ENCODE data around the gene NISCH.

The NISCH gene

GRCh38 chr3:52455283-52456168, at the start of gene NISCH:
TSS of gene NISCH (plus strand) at chr3:52455604. CDS start at chr3:52455642, 38 bp downstream.
- peak; percentile 94 for DNase-seq

- DNase-seq, result no peak
These were observed 49.2 kb upstream of the NISCH start for GRCh38 chr3:52406231-52406661.

GRCh38 chr3:52406791-52407510, 48.5 kb upstream of the NISCH start:
- DNase-seq, result no peak

GRCh38 chr3:52407779-52408178, 47.6 kb upstream of the NISCH start:
- DNase-seq, result no peak

GRCh38 chr3:52408466-52408865, 46.9 kb upstream of the NISCH start:
- no peak for DNase-seq

DNA sequence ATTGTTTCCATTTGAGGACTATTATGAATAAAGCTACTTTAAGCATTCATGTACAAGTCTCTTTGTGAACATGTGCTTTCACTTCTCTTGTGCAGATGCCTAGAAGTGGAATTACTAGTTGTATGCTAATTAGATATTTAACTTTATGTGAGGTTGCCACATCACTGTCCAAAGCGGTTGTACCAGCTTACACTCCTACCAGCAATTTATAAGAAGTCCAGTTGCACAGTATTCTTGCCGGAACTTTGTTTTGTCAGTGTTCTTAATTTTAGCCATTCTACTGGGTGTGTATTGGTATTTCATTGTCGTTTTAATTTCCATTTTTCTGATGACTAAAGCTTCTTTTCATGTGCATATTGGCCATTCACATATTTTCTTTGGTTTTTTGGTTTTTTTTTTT, 39.6 kb upstream of the NISCH start:
- no peak for DNase-seq

- no peak for DNase-seq
These were observed 35.0 kb upstream of the NISCH start for GRCh38 chr3:52420388-52420787.

DNA sequence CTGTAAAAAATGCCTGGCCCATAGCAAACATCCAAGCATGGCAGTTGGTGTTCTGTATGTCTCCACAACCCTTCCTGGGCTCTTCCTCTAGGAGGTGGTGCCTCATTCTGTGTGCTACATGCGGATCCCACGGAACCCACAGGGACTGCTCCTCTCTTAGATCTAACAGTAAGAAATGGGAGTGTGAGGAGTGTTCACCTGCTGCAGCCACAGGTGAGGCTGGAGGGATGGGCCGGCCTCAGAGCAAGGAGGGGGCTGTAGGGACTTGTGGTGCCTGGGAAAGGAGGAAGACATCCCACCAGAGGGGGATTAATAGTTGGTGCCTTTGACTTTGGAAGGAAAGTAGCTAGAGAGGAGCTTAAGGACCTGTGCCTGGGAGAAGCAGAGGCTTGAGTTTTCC, 32.7 kb upstream of the NISCH start:
- DNase-seq, result no peak

DNA sequence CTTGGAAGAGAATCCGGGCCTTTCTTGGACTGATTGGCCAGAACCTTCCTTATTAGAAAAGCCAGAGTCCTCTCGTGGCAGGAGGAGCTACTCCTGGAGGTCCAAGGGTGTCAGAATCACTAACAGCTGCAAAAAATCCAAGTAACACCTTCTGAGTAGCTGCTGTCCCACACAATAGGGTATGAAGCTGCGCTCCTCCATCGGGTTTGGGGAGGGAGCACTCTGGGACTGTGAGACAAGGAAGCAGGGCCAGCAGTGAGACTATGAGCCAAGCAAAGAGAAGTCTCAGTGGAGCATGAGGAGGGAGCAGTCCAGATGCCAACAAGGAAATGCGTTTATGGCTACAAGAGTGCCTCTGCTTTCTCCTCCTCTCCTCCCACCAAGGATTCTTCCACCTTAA, 32.2 kb upstream of the NISCH start:
- DNase-seq, result no peak

DNA sequence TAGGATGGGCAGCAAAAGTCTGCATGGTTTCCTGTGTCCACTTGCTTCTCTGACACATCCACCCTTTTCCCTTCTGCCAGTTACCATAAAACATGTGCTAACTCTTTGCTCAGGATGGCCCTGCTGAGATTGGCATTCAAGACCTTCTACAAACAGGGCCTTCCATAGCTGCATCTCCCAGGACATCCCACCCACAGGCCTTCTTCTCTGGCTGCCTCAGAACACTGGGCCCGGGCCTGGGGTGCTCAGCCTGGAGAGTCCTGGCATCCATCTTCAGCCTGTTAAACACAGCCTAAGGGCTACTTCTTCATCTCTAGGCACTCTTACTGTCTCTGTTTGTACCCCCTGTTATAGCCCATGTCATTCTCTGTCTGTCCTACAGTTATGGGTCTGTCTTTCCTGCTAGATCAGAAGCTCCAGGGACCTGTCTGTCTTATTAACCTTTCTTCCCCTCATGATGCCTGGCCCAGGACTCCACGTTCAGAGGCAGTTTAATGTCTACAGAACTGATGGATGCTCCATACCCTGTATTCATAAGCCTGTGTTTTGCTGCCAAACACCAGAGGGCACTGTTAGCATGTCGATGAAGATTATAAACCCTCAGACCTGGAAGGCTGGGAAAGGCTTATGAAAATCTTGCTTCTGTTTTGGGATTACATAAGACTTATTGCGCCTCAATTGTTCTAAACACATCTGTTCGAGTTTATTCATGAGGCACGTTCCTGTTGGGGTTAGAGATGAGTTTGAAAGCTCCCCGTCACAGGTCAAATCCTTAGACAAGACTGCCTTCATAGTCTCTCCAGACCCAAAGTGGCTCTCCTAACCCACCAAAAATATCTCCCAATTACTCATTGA, 27.0 kb upstream of the NISCH start:
- peak; percentile 72 for DNase-seq

DNA sequence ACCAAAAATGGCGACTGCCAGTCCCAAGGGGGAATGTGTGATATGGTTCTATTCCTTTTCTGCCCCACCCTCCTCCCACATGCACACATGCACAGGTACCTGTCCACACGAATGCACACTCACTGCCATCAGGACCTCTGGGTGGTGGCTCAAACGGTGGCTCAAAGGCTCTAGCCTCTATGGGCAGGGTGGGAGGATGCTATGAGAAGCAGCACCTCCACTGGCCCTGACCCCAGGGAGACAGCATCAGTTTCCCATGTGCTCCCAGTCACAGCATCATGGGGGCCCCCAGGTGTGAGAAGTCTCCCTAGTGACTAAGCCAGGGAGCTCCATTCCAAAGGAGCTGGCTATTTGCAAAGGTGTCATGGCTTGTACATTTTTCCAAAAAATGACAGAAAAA, 26.4 kb upstream of the NISCH start:
- DNase-seq, result no peak

DNA sequence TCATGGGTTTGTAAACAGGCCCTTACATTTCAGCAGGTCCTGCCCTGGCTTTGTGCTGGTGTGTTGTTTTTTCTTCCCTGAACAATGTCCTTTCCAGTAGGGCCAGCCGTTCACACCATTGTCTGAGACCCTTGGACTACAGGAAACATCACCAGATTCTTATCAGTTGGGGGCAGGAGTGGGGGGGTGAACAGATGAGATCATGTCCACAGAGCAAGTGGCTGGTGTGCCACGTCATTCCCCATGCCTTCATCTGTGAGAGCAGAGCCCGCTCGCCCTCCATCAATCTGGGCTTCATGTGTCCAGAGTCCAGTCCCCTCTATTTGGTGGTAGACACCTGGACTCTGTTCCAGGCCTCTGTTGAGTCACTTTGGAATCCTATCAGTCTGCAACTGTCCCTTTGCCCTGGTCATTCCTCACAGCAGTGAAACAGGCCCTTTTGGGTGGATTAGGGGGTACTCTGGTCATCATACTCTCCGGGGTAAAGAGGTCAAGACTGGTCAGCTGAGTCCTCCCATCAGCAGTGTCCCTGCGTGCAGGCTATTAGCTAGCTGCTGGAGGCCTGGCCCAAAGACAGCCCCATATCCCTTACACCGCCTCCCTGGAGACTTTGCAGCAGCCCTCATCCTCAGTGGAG, 25.5 kb upstream of the NISCH start:
- DNase-seq, result no peak

GRCh38 chr3:52430416-52430810, 25.0 kb upstream of the NISCH start:
- DNase-seq, result no peak

GRCh38 chr3:52431459-52432223, 23.8 kb upstream of the NISCH start:
- DNase-seq, result no peak

DNA sequence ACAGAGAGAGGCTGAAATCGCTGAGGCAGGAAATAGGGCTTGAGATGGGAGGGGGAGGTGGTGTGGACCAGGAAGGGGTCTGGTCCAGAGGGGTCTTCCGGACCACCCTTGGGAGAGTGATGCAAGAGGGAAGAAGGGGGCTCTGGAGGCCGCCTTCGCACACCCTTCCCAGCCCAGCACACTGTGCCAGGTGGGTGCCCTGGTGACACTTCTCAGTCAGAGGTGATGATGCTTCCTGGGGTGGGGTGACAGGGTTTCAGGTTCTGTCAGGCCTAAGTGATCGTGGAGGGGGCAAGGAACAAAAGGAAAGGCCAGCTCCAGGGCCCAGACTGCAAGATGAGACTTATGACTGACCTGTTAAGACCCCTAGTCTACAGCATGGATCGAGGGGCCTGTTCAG, 23.2 kb upstream of the NISCH start:
- DNase-seq, result no peak

DNA sequence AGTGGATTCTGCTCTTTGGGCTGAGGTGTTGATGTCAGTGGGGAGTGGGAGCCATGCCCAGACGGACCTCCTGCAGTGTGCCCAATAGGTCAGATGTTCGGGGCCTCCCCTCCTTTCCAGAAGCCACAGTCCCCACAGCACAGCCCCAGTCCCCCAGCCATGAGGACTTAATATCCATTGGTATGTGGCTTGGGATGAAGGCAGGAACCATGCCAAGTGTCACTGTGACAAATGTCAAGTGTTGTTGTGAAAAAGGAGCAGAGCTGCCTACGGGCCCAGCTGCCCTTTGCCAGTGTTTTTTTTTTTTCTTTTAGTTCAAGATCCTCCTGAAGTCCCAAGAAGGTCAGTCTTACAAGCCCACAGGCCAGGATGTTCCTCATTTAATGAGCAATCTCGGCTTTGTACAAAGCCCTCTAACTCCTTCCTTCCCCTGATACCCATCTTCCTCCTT, 22.7 kb upstream of the NISCH start:
- DNase-seq, result no peak

GRCh38 chr3:52433328-52433995, 21.9 kb upstream of the NISCH start:
- no peak for DNase-seq

DNA sequence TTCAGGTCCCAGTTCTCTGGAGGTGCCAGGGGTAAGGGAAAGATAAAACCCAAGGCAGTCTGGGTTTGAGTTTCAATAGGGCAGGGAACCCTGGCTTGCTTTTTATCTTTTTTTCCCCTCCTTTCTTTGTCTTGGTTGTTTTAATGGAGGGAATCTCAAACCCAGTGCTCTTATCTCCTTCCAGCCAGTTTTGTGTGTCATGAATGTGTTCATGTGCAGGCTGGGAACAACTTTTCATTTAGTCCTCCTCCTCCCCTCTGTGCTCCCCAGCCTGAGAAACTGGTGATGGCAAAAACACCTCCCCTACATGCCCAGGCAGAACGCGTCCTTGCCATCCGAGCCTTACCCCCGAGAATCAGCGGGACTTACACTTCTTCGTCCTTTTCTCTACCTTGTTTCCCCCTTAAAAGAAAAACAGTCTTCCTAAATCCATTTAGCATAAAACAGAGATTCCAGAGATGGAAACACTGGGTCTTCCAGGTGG, 21.4 kb upstream of the NISCH start:
- DNase-seq, result no peak

DNA sequence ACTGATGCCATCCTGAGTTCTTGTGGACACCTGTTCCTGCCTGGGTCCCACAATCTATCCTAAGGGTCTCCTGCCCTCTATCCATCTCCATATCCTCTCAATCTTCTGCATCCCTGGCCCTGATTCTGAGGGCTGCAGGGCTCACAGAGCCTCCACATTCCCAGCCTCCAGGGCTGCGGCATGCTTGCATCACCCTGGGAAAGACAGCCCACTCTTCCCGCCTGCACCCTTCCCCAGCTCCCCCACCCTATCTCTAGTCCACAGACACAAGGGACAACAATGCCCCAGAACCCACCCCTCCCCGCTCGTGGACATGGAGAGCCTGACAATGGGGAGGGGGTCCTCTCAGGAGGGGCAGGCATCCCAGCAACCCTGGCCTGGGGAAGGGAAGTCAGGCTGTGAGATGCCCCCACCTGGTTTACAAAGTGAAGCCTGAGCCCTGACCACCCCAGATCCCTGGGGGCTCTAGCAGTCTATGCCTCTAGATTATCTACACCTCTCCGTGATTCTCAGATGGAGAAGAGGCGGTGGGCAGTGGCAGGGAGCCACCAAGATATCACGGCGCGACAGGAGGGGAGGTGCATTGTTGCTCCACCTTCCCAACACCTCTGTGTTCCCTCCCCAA, 20.8 kb upstream of the NISCH start:
- peak; percentile 20 for DNase-seq

- DNase-seq, result peak; percentile 21
These were observed 19.9 kb upstream of the NISCH start for GRCh38 chr3:52435246-52436101.

Measured in 8988T (cell line).